Heart left ventricle (tissue), 16 donors: ENCODE measurements around the gene SCN5A. TPM values are rescaled to one million over a fixed set of nuclear protein-coding genes. Genes with fewer than 3 reads are reported as not detected.

Experiments used
- ATAC-seq, 4 donors: fragments of 200-7000 bp; cut with Tn5 transposase; one replicate each; pipeline ENCODE4 v1.9.1; 2020 to 2022; ENCODE audit warnings: moderate library complexity in 4 of 4, mild to moderate bottlenecking in 3 of 4, moderate number of reproducible peaks in 1 of 4
- DNase-seq, 5 donors: peaks; one replicate each; pipeline ENCODE4 v3.0.0-alpha.2; 2020
- H3K27ac ChIP-seq, 12 donors: fragments of 200-600 bp; sonication (generic) in 4 of 12; one replicate each; pipeline versions ENCODE4 v1.5.0 to v1.8.0; 2016 to 2022; ENCODE audit warnings: mild to moderate bottlenecking in 2 of 12
- H3K27me3 ChIP-seq, 9 donors: fragments of 200-600 bp; sonication (generic) in 2 of 9; one replicate each; pipeline versions ENCODE4 v1.5.1 to v1.8.0; 2016 to 2022; ENCODE audit warnings: mild to moderate bottlenecking in 3 of 9
- H3K36me3 ChIP-seq, 9 donors: fragments of 200-600 bp; sonication (generic) in 2 of 9; one replicate each; pipeline versions ENCODE4 v1.5.0 to v1.8.0; 2018 to 2022; ENCODE audit warnings: mild to moderate bottlenecking in 2 of 9
- H3K4me1 ChIP-seq, 12 donors: fragments of 200-600 bp; sonication (generic) in 4 of 12; one replicate each; pipeline versions ENCODE4 v1.5.0 to v1.8.0; 2016 to 2022; ENCODE audit warnings: mild to moderate bottlenecking in 3 of 12
- H3K4me3 ChIP-seq, 12 donors: fragments of 200-600 bp; sonication (generic) in 4 of 12; one replicate each; pipeline versions ENCODE4 v1.5.0 to v1.8.0; 2017 to 2022; ENCODE audit warnings: mild to moderate bottlenecking in 9 of 12, moderate library complexity in 4 of 12
- H3K9me3 ChIP-seq, 12 donors: fragments of 200-600 bp; sonication (generic) in 4 of 12; one replicate each; pipeline versions ENCODE4 v1.5.0 to v1.8.0; 2016 to 2022; ENCODE audit warnings: mild to moderate bottlenecking in 1 of 12
- POLR2A ChIP-seq, 2 donors: fragments of 450-650 bp; IDR thresholded peaks; one replicate each; pipeline ENCODE4 v1.6.1; 2017; ENCODE audit warnings: antibody characterized with exemption in 2 of 2, mild to moderate bottlenecking in 2 of 2, moderate library complexity in 2 of 2
- WGBS, 4 donors: extraction: QIAGEN DNeasy Blood & Tissue Kit in 2 of 4; methylation state at CpG; one replicate each; pipeline versions ENCODE4 v1.1.5 to v1.1.7; 2013 to 2018; 5-methylcytosine and 5-hydroxymethylcytosine counted together
- intact Hi-C, 10 donors: fragments of 100-400 bp; cut with DNase I; formaldehyde crosslinking; loops; one replicate each; pipeline versions ENCODE4 v1.11.1 to v1.14.2; 2022
- polyA plus RNA-seq, 2 donors: library from polyadenylated mRNA; stranded (reverse); fragments of 200-250 nt; gene quantifications; one replicate each; pipeline ENCODE4 v1.2.3, GENCODE V29; 2013
- total RNA-seq, 9 donors: library from RNA; depleted of rRNA in 2 of 9; stranded (reverse); fragments of >200 nt in 2 of 9; fragmentation: NEBNext Ultra II Directional in 3 of 9; extraction: Animal tissue kit (Norgen Biotek cat#: 25700) in 3 of 9; gene quantifications; one replicate each; pipeline versions ENCODE4 v1.1.0 to v1.2.4, GENCODE V29; 2016 to 2023
- TF ChIP-seq, protein P1 (sequence below), 12 donors: fragments of 200-600 bp; sonication (generic) in 4 of 12; IDR thresholded peaks; one replicate each; pipeline versions ENCODE4 v1.5.0 to v1.8.0; 2018 to 2022; ENCODE audit warnings: antibody characterized with exemption in 12 of 12, mild to moderate bottlenecking in 5 of 12
- donor health status: ischemic (EF 13 %, LVEDD 7.1; RV severe dilation, severe dysfunction).
- donor health status: healthy with polysubstance abuse.
- donor health status: DM: no; HTN: yes; CAD: no.
- donor health status: DM: no; HTN: no; CAD: no.
- donor health status: ischemic (EF 25% LVEDD 6.9; RV normal size, moderate dysfunction).
- donor health status: ischemic (EF 25% LVEDD 5.7; RV mildly dilated, moderate dysfunction).
- donor health status: healthy.
- donor health status: DM: yes; HTN: yes; CAD: no.
- donor health status: ischemic (EF 35%, LVEDD 5.7; RV mildly dilated, moderate dysfunction).
- donor health status: nonischemic (EF 11% LVEDD 7.7; RV severe dilation, severe dysfunction).
- donor health status: DM: yes; HTN: yes; CAD: no.
- donor health status: PGD.
- donor health status: ischemic (EF 29% LVEDD 5.4; RV normal size, mild dysfunction).
- donor health status: nonischemic (EF 23%, LVEDD 6.1; RV moderate dilation, normal function).

SCN5A gene
- total and polyA plus RNA-seq, 11 donors: 88.4 to 242 (median 173) TPM

DNA sequence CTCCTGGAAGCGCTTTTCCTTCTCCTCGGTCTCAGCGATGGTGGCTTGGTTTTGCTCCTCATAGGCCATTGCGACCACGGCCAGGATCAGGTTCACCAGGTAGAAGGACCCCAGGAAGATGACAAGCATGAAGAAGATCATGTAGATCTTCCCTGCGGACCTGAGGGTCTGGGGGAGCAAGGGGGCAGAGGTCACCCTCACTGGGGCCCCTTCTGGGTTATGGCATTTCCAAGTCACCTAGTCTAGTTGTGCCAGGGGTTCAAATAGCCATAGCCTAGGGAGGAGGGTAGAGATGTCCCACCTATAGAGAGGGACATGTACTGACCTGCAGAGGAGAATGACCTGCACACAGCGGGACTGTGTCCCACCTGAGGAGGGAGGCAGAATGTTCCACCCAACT lies 43.5 kb downstream of the SCN5A start:
- intact Hi-C loops: no loop called here
- Histone ChIP-seq H3K4me1 (no peaks in the 10 kb centered on the region), H3K27me3 (no peaks in the 10 kb centered on the region), H3K9me3 (peaks cover 0 to 2% (median 0%) of the 10 kb centered on the region in 12 donors), H3K27ac (peak overlapping the region in 1 of 12 donors; percentile 10), H3K36me3 (peaks cover 0 to 91% (median 51%) of the 10 kb centered on the region in 9 donors), H3K4me3 (no peak overlapping the region)
- DNase-seq (peak in 1 of 5 donors; percentile 4), ATAC-seq (no peak)
- TF ChIP-seq POLR2A (IDR thresholded peaks at IDR 0.05): no peak
- TF ChIP-seq, protein P1, sequence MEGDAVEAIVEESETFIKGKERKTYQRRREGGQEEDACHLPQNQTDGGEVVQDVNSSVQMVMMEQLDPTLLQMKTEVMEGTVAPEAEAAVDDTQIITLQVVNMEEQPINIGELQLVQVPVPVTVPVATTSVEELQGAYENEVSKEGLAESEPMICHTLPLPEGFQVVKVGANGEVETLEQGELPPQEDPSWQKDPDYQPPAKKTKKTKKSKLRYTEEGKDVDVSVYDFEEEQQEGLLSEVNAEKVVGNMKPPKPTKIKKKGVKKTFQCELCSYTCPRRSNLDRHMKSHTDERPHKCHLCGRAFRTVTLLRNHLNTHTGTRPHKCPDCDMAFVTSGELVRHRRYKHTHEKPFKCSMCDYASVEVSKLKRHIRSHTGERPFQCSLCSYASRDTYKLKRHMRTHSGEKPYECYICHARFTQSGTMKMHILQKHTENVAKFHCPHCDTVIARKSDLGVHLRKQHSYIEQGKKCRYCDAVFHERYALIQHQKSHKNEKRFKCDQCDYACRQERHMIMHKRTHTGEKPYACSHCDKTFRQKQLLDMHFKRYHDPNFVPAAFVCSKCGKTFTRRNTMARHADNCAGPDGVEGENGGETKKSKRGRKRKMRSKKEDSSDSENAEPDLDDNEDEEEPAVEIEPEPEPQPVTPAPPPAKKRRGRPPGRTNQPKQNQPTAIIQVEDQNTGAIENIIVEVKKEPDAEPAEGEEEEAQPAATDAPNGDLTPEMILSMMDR (IDR thresholded peaks at IDR 0.05): no peak
- 91 to 95% (median 94%) methylated on average over 7 of the region's 7 CpGs for WGBS, 4 donors

DNA sequence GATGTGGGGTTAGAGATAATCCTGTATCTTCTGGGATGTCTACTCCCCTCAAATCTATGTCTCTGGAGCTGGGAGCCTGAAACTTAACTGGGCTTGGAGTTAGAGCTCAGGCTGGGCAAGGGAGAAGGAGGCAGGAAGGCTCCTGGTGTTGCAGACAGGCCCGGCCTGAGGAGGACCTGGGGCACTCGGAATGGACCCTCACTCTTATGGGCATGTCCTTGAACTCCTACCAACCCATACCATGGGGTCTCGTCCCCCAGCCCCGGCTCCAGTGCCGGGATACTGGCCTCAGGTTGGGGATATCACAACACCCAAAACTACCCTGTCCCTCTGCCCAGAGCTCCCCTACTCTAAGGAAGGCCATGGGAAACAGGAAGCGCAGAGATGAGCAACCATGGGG lies 45.2 kb downstream of the SCN5A start:
- Histone ChIP-seq H3K36me3 (peaks cover 0 to 99% (median 49%) of the 10 kb centered on the region in 9 donors), H3K27me3 (no peaks in the 10 kb centered on the region), H3K27ac (no peak overlapping the region), H3K4me3 (no peak overlapping the region), H3K9me3 (peaks cover 0 to 5% (median 0%) of the 10 kb centered on the region in 12 donors), H3K4me1 (no peaks in the 10 kb centered on the region)
- WGBS, 4 donors: 81 to 100% (median 91%) methylated on average over 2 to 6 of the region's 6 CpGs
- TF ChIP-seq, protein P1 (IDR thresholded peaks at IDR 0.05): no peak
- no peak for TF ChIP-seq POLR2A (IDR thresholded peaks at IDR 0.05)
- ATAC-seq (no peak), DNase-seq (peak in 1 of 5 donors; percentile 44)
- intact Hi-C loops: no loop called here

DNA sequence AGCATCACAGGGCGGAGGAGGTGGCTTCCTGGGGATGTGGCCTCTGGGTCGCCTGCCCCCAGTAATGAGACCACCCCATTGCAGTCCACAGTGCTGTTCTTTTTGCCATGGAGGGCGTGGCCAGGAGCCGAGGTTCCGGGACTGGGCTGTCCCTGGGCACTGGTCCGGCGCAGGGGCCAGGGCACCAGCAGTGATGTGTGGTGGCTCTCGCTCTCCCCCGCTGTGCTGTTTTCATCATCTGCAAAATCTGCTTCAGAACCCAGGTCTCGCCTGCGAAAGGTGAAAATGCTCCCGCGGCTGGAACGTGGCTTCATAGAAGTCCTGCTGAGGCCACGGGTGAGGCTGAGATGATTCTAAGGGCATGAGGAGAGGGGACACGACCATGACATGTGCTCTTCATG lies 45.8 kb downstream of the SCN5A start:
- Histone ChIP-seq H3K36me3 (peaks cover 0 to 99% (median 49%) of the 10 kb centered on the region in 9 donors), H3K4me3 (no peak overlapping the region), H3K9me3 (peaks cover 0 to 5% (median 0%) of the 10 kb centered on the region in 12 donors), H3K27ac (no peak overlapping the region), H3K4me1 (no peaks in the 10 kb centered on the region), H3K27me3 (no peaks in the 10 kb centered on the region)
- DNase-seq (peak in 1 of 5 donors; percentile 49), ATAC-seq (no peak)
- TF ChIP-seq, protein P1 (IDR thresholded peaks at IDR 0.05): no peak
- no peak for TF ChIP-seq POLR2A (IDR thresholded peaks at IDR 0.05)
- intact Hi-C loops: no loop called here
- 91 to 93% (median 91%) methylated on average over 13 to 16 of the region's 16 CpGs for WGBS, 4 donors

- ATAC-seq: no peak
- TF ChIP-seq, protein P1 (IDR thresholded peaks at IDR 0.05): no peak
- no peak for TF ChIP-seq POLR2A (IDR thresholded peaks at IDR 0.05)
- intact Hi-C loops: no loop called here
- peak in 1 of 5 donors; percentile 5 for DNase-seq
- no peaks in the 10 kb centered on the region for H3K27me3 ChIP-seq
- H3K4me3 ChIP-seq: no peak overlapping the region
- WGBS, 4 donors: 77 to 88% (median 84%) methylated on average over 7 of the region's 7 CpGs
- H3K4me1 ChIP-seq: no peaks in the 10 kb centered on the region
- no peak overlapping the region for H3K27ac ChIP-seq
- H3K9me3 ChIP-seq: peaks cover 0 to 5% (median 0%) of the 10 kb centered on the region in 12 donors
- peaks cover 0 to 99% (median 47%) of the 10 kb centered on the region in 9 donors for H3K36me3 ChIP-seq
These were observed 46.8 kb downstream of the SCN5A start for GRCh38 chr3:38602576-38603250.
